H9 (cell line): ENCODE data around the gene PDXK. TPM values are rescaled to one million over a fixed set of nuclear protein-coding genes. Genes with fewer than 3 reads are reported as not detected.

Source experiments
- DNase-seq: peaks from one replicate; pipeline ENCODE4 v3.0.0-alpha.2; 2017
- H2AFZ ChIP-seq: one replicate; pipeline ENCODE4 v1.6.1; 2013; ENCODE audit warnings: mild to moderate bottlenecking, low read length, control low read depth, moderate library complexity
- H2AK5ac ChIP-seq: 2 replicates; pipeline ENCODE4 v1.6.1; 2013; ENCODE audit warnings: low read length, control low read depth, mixed read lengths; ENCODE audit not compliant: insufficient read length
- H2BK120ac ChIP-seq: one replicate; pipeline ENCODE4 v1.6.1; 2013; ENCODE audit warnings: low read depth, mild to moderate bottlenecking, low read length, control low read depth, inconsistent platforms; ENCODE audit not compliant: poor library complexity, severe bottlenecking
- H2BK12ac ChIP-seq: 2 replicates; pipeline ENCODE4 v1.6.1; 2013; ENCODE audit warnings: low read length, control low read depth, mixed read lengths, low read depth; ENCODE audit not compliant: insufficient read length
- H2BK15ac ChIP-seq: 2 replicates; pipeline ENCODE4 v1.6.1; 2013; ENCODE audit warnings: low read depth, low read length, control low read depth
- H2BK20ac ChIP-seq: one replicate; pipeline ENCODE4 v1.6.1; 2013; ENCODE audit warnings: low read depth, mild to moderate bottlenecking, low read length, control low read depth, inconsistent platforms; ENCODE audit not compliant: poor library complexity, severe bottlenecking
- H2BK5ac ChIP-seq: 2 replicates; pipeline ENCODE4 v1.6.1; 2013; ENCODE audit warnings: low read length, control low read depth, mixed read lengths; ENCODE audit not compliant: insufficient read length
- H3K14ac ChIP-seq: 2 replicates; pipeline ENCODE4 v1.6.1; 2013; ENCODE audit warnings: low read length, control low read depth; ENCODE audit not compliant: insufficient read depth
- H3K18ac ChIP-seq: 2 replicates; pipeline ENCODE4 v1.6.1; 2013; ENCODE audit warnings: low read depth, mild to moderate bottlenecking, mixed read lengths, low read length, control low read depth; ENCODE audit not compliant: insufficient read length
- H3K23ac ChIP-seq: 2 replicates; pipeline ENCODE4 v1.6.1; 2013; ENCODE audit warnings: low read length, control low read depth, mixed read lengths, low read depth; ENCODE audit not compliant: insufficient read length
- H3K23me2 ChIP-seq: 2 replicates; pipeline ENCODE4 v1.6.1; 2013; ENCODE audit warnings: low read depth, mild to moderate bottlenecking, mixed read lengths, low read length, control low read depth; ENCODE audit not compliant: insufficient read length, poor library complexity, severe bottlenecking
- H3K27ac ChIP-seq: 2 replicates; pipeline ENCODE4 v1.5.1; 2013; ENCODE audit warnings: low read length, control low read depth, mixed read lengths, low read depth; ENCODE audit not compliant: insufficient read length
- H3K27me3 ChIP-seq: 2 replicates; pipeline ENCODE4 v1.6.1; 2013; ENCODE audit warnings: low read length, control low read depth, inconsistent platforms; ENCODE audit not compliant: insufficient read depth
- H3K4ac ChIP-seq: 2 replicates; pipeline ENCODE4 v1.6.1; 2013; ENCODE audit warnings: low read depth, mild to moderate bottlenecking, control low read depth, inconsistent platforms, low read length, moderate library complexity
- H3K4me1 ChIP-seq: 2 replicates; pipeline ENCODE4 v1.6.1; 2013; ENCODE audit warnings: low read length, control low read depth, inconsistent platforms; ENCODE audit not compliant: insufficient read depth
- H3K4me2 ChIP-seq: 2 replicates; pipeline ENCODE4 v1.6.1; 2013; ENCODE audit warnings: low read length, control low read depth, mixed read lengths; ENCODE audit not compliant: insufficient read length, insufficient read depth
- H3K56ac ChIP-seq: 2 replicates; pipeline ENCODE4 v1.6.1; 2013; ENCODE audit warnings: low read depth, mild to moderate bottlenecking, mixed read lengths, low read length, control low read depth; ENCODE audit not compliant: insufficient read length
- H3K79me1 ChIP-seq: 2 replicates; pipeline ENCODE4 v1.6.1; 2013; ENCODE audit warnings: low read depth, mild to moderate bottlenecking, moderate library complexity, low read length, control low read depth, inconsistent platforms; ENCODE audit not compliant: insufficient read depth, poor library complexity, severe bottlenecking
- H3K79me2 ChIP-seq: 2 replicates; pipeline ENCODE4 v1.6.1; 2013; ENCODE audit warnings: low read length, control low read depth, inconsistent platforms; ENCODE audit not compliant: insufficient read depth
- H3K9ac ChIP-seq: 2 replicates; pipeline ENCODE4 v1.6.1; 2013; ENCODE audit warnings: low read length, control low read depth, mixed read lengths; ENCODE audit not compliant: insufficient read length; ENCODE audit errors: extremely low read depth
- H3K9me3 ChIP-seq: one replicate; pipeline ENCODE4 v1.6.1; 2013; ENCODE audit warnings: low read depth, low read length, inconsistent platforms; ENCODE audit not compliant: control insufficient read depth
- H3T11ph ChIP-seq: one replicate; pipeline ENCODE4 v1.6.1; 2013; ENCODE audit warnings: mild to moderate bottlenecking, low read length, control low read depth, inconsistent platforms
- H4K20me1 ChIP-seq: one replicate; pipeline ENCODE4 v1.6.1; 2013; ENCODE audit not compliant: control insufficient read depth, insufficient read length, insufficient read depth
- H4K5ac ChIP-seq: 2 replicates; pipeline ENCODE4 v1.6.1; 2013; ENCODE audit warnings: low read depth, mild to moderate bottlenecking, mixed read lengths, low read length, control low read depth; ENCODE audit not compliant: insufficient read length
- H4K8ac ChIP-seq: replicated peaks from 2 replicates; pipeline ENCODE4 v1.6.1; 2013; ENCODE audit warnings: low read length, control low read depth, mixed read lengths, low read depth; ENCODE audit not compliant: insufficient read length
- H4K91ac ChIP-seq: 2 replicates; pipeline ENCODE4 v1.6.1; 2013; ENCODE audit warnings: low read depth, mild to moderate bottlenecking, moderate library complexity, mixed read lengths, low read length, control low read depth; ENCODE audit not compliant: insufficient read length
- H3K27ac Mint-ChIP-seq, 3 experiments: 2 replicates in 2 of 3; 3 replicates in 1 of 3; pipeline ENCODE4 v1.8.0; 2020 to 2021; ENCODE audit warnings: mixed read lengths in 3 of 3, mild to moderate bottlenecking in 1 of 3, moderate library complexity in 1 of 3
- H3K27me3 Mint-ChIP-seq: 2 replicates; pipeline ENCODE4 v1.8.0; 2021; ENCODE audit warnings: low read depth, mild to moderate bottlenecking, moderate library complexity, mixed read lengths
- H3K36me3 Mint-ChIP-seq, 3 experiments: 2 replicates in 2 of 3; 3 replicates in 1 of 3; pipeline ENCODE4 v1.8.0; 2020 to 2021; ENCODE audit warnings: low read depth in 3 of 3, mixed read lengths in 3 of 3; ENCODE audit not compliant: insufficient read depth in 1 of 3
- H3K4me1 Mint-ChIP-seq, 2 experiments: 2 replicates each; pipeline ENCODE4 v1.8.0; 2020; ENCODE audit warnings: mixed read lengths in 2 of 2
- H3K4me3 Mint-ChIP-seq, 2 experiments: 2 replicates in 1 of 2; 3 replicates in 1 of 2; pipeline ENCODE4 v1.8.0; 2020 to 2021; ENCODE audit warnings: mild to moderate bottlenecking in 2 of 2, mixed read lengths in 2 of 2, moderate library complexity in 1 of 2
- H3K9me3 Mint-ChIP-seq, 2 experiments: 2 replicates in 1 of 2; 3 replicates in 1 of 2; pipeline ENCODE4 v1.8.0; 2020; ENCODE audit warnings: mild to moderate bottlenecking in 2 of 2, mixed read lengths in 2 of 2, moderate library complexity in 1 of 2
- WGBS: extraction: QIAGEN DNeasy Blood & Tissue Kit; methylation state at CpG from one replicate; pipeline ENCODE4 v1.1.7; 2013; ENCODE audit warnings: missing lambda C conversion rate, low lambda C conversion rate, mixed read lengths; ENCODE audit not compliant: insufficient read length; ENCODE audit errors: extremely low coverage; 5-methylcytosine and 5-hydroxymethylcytosine counted together
- total RNA-seq: library from RNA; stranded (reverse); gene quantifications from 2 replicates; pipeline ENCODE4 v1.2.1, GENCODE V29; 2021
- TF ChIP-seq, protein P1 (sequence below): fragments of 200-600 bp; sonication (generic); conservative IDR thresholded peaks from 3 replicates; pipeline ENCODE4 v1.8.0; 2021; ENCODE audit warnings: antibody characterized with exemption, mild to moderate bottlenecking

PDXK gene
- total RNA-seq, 1 experiment from 2014 or later = 109 TPM

- no peak overlapping the region for H3K27ac ChIP-seq
- Mint-ChIP-seq H3K4me1 (peaks cover 3 to 9% of the 10 kb centered on the region in 2 experiments), H3K36me3 (peaks cover 5 to 22% (median 17%) of the 10 kb centered on the region in 3 experiments; a peak in 6 of 7 replicates), H3K27me3 (no peaks in the 10 kb centered on the region), H3K4me3 (no peak overlapping the region), H3K27ac (no peak overlapping the region), H3K9me3 (no peaks in the 10 kb centered on the region)
- no peak overlapping the region for H3K9ac ChIP-seq
- H3K23me2 ChIP-seq = no peaks in the 10 kb centered on the region
- no CpG with 5 or more reads among the region's 18 CpGs for WGBS
- H3K56ac ChIP-seq = no peak overlapping the region
- no peak overlapping the region for H4K8ac ChIP-seq
- H2AFZ ChIP-seq = no peak overlapping the region
- H4K20me1 ChIP-seq = no peaks in the 10 kb centered on the region
- H4K91ac ChIP-seq = no peak overlapping the region
- H3K79me1 ChIP-seq = no peaks in the 10 kb centered on the region
- no peak overlapping the region for H3K18ac ChIP-seq
- H3K9me3 ChIP-seq = no peaks in the 10 kb centered on the region
- H3K14ac ChIP-seq = no peak overlapping the region
- no peak overlapping the region for H4K5ac ChIP-seq
- TF ChIP-seq, protein P1, sequence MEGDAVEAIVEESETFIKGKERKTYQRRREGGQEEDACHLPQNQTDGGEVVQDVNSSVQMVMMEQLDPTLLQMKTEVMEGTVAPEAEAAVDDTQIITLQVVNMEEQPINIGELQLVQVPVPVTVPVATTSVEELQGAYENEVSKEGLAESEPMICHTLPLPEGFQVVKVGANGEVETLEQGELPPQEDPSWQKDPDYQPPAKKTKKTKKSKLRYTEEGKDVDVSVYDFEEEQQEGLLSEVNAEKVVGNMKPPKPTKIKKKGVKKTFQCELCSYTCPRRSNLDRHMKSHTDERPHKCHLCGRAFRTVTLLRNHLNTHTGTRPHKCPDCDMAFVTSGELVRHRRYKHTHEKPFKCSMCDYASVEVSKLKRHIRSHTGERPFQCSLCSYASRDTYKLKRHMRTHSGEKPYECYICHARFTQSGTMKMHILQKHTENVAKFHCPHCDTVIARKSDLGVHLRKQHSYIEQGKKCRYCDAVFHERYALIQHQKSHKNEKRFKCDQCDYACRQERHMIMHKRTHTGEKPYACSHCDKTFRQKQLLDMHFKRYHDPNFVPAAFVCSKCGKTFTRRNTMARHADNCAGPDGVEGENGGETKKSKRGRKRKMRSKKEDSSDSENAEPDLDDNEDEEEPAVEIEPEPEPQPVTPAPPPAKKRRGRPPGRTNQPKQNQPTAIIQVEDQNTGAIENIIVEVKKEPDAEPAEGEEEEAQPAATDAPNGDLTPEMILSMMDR = no peak
- H2BK5ac ChIP-seq = no peak overlapping the region
- DNase-seq = no peak
- no peak overlapping the region for H3K4ac ChIP-seq
- no peak overlapping the region for H2AK5ac ChIP-seq
- no peaks in the 10 kb centered on the region for H3K79me2 ChIP-seq
- no peak overlapping the region for H2BK12ac ChIP-seq
- H2BK20ac ChIP-seq = no peak overlapping the region
- no peak overlapping the region for H3T11ph ChIP-seq
- no peak overlapping the region for H3K23ac ChIP-seq
- no peak overlapping the region for H2BK15ac ChIP-seq
- no peaks in the 10 kb centered on the region for H3K27me3 ChIP-seq
- H3K4me2 ChIP-seq = no peak overlapping the region
- H2BK120ac ChIP-seq = no peak overlapping the region
- H3K4me1 ChIP-seq = no peaks in the 10 kb centered on the region
Observed at GRCh38 chr21:43808367-43808766, 89.4 kb downstream of the PDXK start.
